Measurements from ENCODE around the gene AFAP1L2.

The AFAP1L2 gene

DNA sequence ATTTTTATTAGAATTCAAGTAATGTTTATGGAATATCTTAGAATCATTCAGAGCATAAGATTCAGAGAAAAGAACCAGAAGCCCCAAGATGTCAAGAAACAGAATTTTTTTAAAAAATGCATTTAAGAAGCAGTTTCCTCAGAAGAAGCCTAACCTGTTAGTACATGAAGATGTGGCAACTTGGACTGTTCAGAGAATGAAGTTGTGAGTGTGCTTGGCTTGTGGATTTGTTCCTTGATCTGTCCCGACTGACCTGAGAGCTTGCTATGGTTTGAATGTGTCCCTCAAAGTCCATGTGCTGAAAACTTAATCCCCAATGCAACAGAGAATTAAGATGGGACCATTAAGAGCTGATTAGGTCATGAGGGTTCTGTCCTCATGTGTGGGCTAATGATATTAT lies 13.8 kb upstream of the AFAP1L2 start:
- TF ChIP-seq Cebpa-rat (IDR thresholded peaks at IDR 0.05), result no peak
- no peak overlapping the region for H3K9ac ChIP-seq
- H3K27ac ChIP-seq, result no peak overlapping the region
- H3K4me1 ChIP-seq, result peaks cover 0 to 7% (median 6%) of the 10 kb centered on the region in 10 experiments; a peak in 16 of 20 replicates
- H3K4me2 ChIP-seq, result no peak overlapping the region
- H3K4me3 ChIP-seq, result no peak overlapping the region
- no peaks in the 10 kb centered on the region for H3K27me3 ChIP-seq
- no peaks in the 10 kb centered on the region for H3K36me3 ChIP-seq
- H4K20me1 ChIP-seq, result peaks cover 0 to 5% (median 0%) of the 10 kb centered on the region in 11 experiments; a peak in 3 of 22 replicates
- no peaks in the 10 kb centered on the region for H3K9me3 ChIP-seq (replicated peaks in 1 of 11)

DNA sequence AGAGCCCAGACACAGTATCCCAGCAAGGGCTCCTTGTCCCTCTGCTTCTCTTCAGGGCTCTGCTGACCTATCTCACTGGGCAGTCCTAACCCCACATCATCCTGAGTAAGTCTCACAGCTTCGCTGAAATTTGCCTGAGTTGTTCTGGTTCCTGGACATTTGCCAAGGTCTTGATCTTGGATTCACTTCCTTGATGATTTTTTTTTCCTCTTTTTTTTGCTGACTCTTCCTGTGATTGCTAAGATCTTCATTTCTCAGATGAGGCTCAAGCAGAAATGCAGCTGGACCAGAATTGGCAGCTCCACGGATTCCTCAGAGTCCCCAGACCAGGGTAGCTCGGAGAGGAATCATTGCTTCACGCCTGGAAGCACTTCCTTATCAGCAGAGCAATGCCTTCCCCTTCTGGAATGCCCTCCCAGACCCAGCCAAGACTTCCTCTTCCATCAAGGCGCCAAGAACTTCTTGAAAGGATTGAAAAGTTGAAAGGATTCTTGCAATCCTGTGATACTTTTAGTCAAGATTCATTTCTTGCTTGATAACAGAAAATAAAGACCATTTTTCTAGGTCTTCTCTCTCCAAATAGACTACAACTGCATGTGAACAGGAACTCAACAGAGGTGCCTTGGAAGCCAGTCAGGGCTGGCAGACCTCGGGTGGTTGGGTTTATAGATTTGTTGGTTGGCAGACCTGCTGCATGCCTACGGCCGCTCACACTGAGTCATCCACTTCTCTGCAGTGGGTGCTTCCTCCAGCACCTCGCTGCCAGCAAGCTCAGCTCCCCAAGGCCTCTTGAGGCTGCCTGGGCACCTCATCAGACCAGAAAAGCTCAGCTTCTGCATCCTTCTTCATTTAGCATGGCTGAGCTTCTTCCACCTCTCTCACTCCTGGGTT lies 8.8 kb upstream of the AFAP1L2 start:
- Histone ChIP-seq H3K4me3 (no peak overlapping the region), H4K20me1 (peaks cover 0 to 11% (median 0%) of the 10 kb centered on the region in 11 experiments; a peak in 3 of 22 replicates), H3K9me3 (replicated peaks in 1 of 11) (no peaks in the 10 kb centered on the region), H3K27ac (peak overlapping the region in 1 of 11 experiments; percentile 26; a peak in 2 of 22 replicates), H3K4me1 (peaks cover 11 to 35% (median 29%) of the 10 kb centered on the region in 10 experiments), H3K9ac (no peak overlapping the region), H3K27me3 (no peaks in the 10 kb centered on the region), H3K36me3 (no peaks in the 10 kb centered on the region), H3K4me2 (peak overlapping the region in 9 of 11 experiments; percentile 11 to 80 (median 60); a peak in 14 of 22 replicates)
- TF ChIP-seq Cebpa-rat (IDR thresholded peaks at IDR 0.05), result no peak

DNA sequence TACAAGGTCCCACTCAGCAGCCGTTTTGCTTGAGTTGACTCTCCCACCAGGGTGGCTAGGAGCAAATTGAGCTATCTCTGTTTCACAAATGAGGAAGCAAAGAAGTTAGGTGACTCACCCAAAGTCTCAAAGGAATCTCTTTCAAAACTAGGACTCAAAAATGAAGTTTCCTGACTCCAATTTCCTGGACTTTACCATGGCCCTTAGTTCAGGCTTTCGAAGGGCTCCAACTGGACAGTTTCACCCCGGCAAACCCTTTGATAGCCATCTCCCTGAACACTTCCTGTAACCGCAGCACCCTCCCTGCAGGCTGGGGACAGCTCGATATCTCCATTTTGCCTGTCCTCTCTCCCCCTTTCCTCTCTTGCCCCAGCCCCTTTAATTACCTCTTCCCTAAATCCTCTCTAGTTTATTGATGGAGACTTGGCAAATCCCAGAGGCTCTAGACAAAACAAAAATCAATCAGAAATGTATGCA lies 4.7 kb upstream of the AFAP1L2 start:
- Histone ChIP-seq H3K9ac (no peak overlapping the region), H3K9me3 (replicated peaks in 1 of 11) (peaks cover 0 to 9% (median 0%) of the 10 kb centered on the region in 11 experiments; a peak in 1 of 22 replicates), H3K27me3 (peaks cover 26 to 31% (median 28%) of the 10 kb centered on the region in 11 experiments), H3K36me3 (no peaks in the 10 kb centered on the region), H3K4me2 (peak overlapping the region; percentile 43 to 69 (median 58)), H3K4me1 (peaks cover 23 to 47% (median 40%) of the 10 kb centered on the region in 10 experiments), H3K27ac (no peak overlapping the region), H4K20me1 (peaks cover 0 to 26% (median 3%) of the 10 kb centered on the region in 11 experiments; a peak in 10 of 22 replicates), H3K4me3 (no peak overlapping the region)
- no peak for TF ChIP-seq Cebpa-rat (IDR thresholded peaks at IDR 0.05)

DNA sequence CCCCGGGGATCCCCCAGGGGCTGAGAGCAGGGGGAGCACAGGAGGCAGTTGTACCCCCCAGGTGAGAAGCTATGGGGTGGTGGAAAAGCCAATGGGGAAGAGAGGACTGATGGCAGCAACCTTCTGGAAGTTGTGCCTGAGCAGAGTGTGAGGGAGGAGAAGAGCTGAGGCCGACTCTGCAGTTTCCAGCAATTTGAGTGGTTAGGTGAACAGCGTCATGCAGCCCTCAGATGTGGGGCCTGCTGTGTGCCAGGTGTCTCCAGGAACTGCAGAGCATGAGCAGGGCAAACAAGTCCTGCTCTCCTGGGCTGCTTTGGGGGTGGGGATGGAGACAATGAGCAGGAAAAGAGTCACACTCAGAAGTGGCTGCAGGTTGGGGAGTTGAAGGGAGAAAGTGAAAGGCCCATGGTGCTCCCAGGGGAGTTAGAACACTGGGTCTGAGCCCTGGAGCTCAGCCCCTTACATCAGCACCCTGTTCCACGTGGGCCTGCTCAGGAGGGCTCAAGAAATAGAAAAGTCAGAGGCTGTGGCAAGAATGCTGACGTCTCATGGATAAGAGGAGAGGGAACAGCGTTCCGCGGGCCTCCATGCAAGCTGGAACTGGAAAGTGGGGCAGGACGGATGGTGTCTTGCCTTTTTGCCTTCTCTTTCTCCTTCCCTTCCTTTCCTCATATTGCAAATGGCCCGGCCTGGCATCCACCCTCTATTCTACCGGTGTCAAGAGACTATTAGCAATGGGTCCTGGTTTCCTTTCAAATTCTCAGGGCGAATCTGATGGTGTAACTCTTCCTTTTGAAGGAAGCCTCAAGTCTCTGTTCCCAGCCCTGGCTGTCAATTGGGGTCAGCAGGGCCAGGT lies 4.0 kb upstream of the AFAP1L2 start:
- Histone ChIP-seq H3K27me3 (peaks cover 33 to 37% (median 34%) of the 10 kb centered on the region in 11 experiments), H3K9me3 (replicated peaks in 1 of 11) (peaks cover 0 to 9% (median 0%) of the 10 kb centered on the region in 11 experiments; a peak in 1 of 22 replicates), H3K4me1 (peaks cover 30 to 49% (median 43%) of the 10 kb centered on the region in 10 experiments), H3K27ac (no peak overlapping the region), H3K9ac (no peak overlapping the region), H3K4me3 (no peak overlapping the region), H3K4me2 (peak overlapping the region; percentile 43 to 69 (median 58)), H3K36me3 (no peaks in the 10 kb centered on the region), H4K20me1 (peaks cover 0 to 30% (median 9%) of the 10 kb centered on the region in 11 experiments; a peak in 12 of 22 replicates)
- no peak for TF ChIP-seq Cebpa-rat (IDR thresholded peaks at IDR 0.05)

DNA sequence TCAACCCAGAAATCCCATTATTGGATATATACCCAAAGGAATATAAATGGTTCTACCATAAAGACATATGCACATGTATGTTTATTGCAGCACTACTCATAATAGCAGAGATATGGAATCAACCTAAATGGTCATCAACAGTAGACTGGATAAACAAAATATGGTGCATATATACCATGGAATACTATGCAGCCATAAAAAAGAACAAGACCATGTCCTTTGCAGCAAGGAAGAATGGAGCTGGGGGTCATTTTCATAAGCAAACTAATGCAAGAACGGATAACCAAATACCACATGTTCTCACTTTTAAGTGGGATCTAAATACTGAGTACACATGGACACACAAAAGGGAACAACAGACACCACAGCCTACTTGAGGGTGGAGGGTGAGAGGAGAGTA lies 2.2 kb upstream of the AFAP1L2 start:
- TF ChIP-seq Cebpa-rat (IDR thresholded peaks at IDR 0.05), result no peak
- H3K4me2 ChIP-seq, result no peak overlapping the region
- H4K20me1 ChIP-seq, result peaks cover 0 to 29% (median 10%) of the 10 kb centered on the region in 11 experiments; a peak in 11 of 22 replicates
- H3K27me3 ChIP-seq, result peaks cover 52 to 56% (median 53%) of the 10 kb centered on the region in 11 experiments
- no peaks in the 10 kb centered on the region for H3K36me3 ChIP-seq
- peaks cover 36 to 47% (median 40%) of the 10 kb centered on the region in 10 experiments for H3K4me1 ChIP-seq
- no peak overlapping the region for H3K27ac ChIP-seq
- H3K9ac ChIP-seq, result no peak overlapping the region
- H3K4me3 ChIP-seq, result no peak overlapping the region
- peaks cover 0 to 9% (median 0%) of the 10 kb centered on the region in 11 experiments; a peak in 1 of 22 replicates for H3K9me3 ChIP-seq (replicated peaks in 1 of 11)

DNA sequence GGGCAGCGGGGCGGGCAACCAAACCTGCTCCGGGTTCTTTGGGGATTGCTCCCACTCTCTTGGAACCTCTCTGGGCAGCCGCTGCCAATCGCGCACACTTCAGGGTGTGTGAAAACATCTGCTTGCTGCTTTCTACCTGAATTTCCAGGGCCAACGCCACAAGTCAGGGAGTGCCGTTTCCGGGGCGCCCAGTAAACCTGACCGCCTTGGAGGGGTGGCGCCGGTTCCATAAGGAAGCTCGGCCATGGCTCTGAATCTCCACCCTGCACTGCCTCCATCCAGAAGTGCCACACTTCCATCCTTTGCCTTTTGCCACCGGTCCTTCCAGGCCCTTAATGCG lies 679 bp upstream of the AFAP1L2 start:
- H3K9me3 ChIP-seq (replicated peaks in 1 of 11), result peaks cover 0 to 9% (median 0%) of the 10 kb centered on the region in 11 experiments; a peak in 1 of 22 replicates
- peak overlapping the region in 8 of 11 experiments; percentile 84 to 98 (median 92); a peak in 11 of 22 replicates for H3K4me2 ChIP-seq
- H4K20me1 ChIP-seq, result peaks cover 0 to 29% (median 10%) of the 10 kb centered on the region in 11 experiments; a peak in 11 of 22 replicates
- H3K27ac ChIP-seq, result no peak overlapping the region
- TF ChIP-seq Cebpa-rat (IDR thresholded peaks at IDR 0.05), result no peak
- H3K27me3 ChIP-seq, result peaks cover 59 to 70% (median 66%) of the 10 kb centered on the region in 11 experiments
- H3K4me3 ChIP-seq, result peak overlapping the region in 8 of 10 experiments; percentile 46 to 67 (median 54); a peak in 8 of 20 replicates
- no peaks in the 10 kb centered on the region for H3K36me3 ChIP-seq
- peaks cover 36 to 47% (median 40%) of the 10 kb centered on the region in 10 experiments for H3K4me1 ChIP-seq
- H3K9ac ChIP-seq, result no peak overlapping the region

DNA sequence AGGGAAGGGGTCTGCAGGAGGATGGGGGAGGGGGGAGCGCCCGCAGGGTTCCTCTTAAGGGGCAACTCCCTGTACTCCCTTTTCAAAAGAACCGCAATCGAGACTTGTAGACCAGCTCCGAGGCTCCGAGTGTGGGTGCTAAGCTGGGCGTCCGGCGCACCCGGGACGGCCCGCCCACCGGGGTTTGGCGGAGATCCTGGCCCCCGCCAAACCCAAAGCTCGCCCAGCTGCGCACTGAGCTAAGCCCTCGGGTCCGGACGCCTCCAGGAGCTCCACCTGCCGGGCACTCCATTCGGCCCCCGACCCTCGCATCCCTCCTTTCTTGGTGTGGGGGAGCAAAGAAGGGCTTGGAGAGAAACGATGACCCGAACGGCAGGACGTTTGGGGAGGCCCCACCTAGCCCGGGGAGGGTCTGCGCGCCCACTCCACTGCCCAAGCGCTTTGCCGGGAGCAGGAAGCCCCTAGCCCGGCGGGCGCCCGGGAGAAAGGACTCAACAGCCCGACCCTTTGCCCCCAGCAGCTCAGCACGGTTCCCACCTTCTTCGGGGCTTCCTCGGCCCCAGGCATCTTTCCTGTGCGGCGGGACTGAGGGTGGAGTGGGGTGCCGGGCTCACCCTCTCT lies 651 bp downstream of the AFAP1L2 start:
- Histone ChIP-seq H3K4me2 (peak overlapping the region; percentile 81 to 98 (median 92)), H3K36me3 (no peaks in the 10 kb centered on the region), H3K4me3 (peak overlapping the region; percentile 46 to 67 (median 54)), H3K9me3 (replicated peaks in 1 of 11) (peaks cover 0 to 9% (median 0%) of the 10 kb centered on the region in 11 experiments; a peak in 1 of 22 replicates), H3K9ac (peak overlapping the region in 6 of 11 experiments; percentile 3 to 35 (median 16); a peak in 6 of 22 replicates), H3K27me3 (peaks cover 59 to 79% (median 68%) of the 10 kb centered on the region in 11 experiments), H4K20me1 (peaks cover 0 to 29% (median 10%) of the 10 kb centered on the region in 11 experiments; a peak in 11 of 22 replicates), H3K4me1 (peaks cover 26 to 35% (median 33%) of the 10 kb centered on the region in 10 experiments), H3K27ac (no peak overlapping the region)
- no peak for TF ChIP-seq Cebpa-rat (IDR thresholded peaks at IDR 0.05)
